Endothelial cell of umbilical vein (primary cell): ENCODE results near the gene C13orf46. TPM values are rescaled to one million over a fixed set of nuclear protein-coding genes. Genes with fewer than 3 reads are reported as not detected.

ENCODE experiments used
- BruUV-seq: library from RNA; stranded (reverse); fragments of 400-500 nt; replicated peaks from 2 replicates; lab custom pipeline; 2021; lab: Mats Ljungman, UMichigan
- CTCF ChIA-PET: fragments of 300-600, 350-600 bp; sonication (Branson Sonifier 250); formaldehyde crosslinking; loops from one replicate; lab custom pipeline; 2021; ENCODE audit warnings: antibody characterized with exemption, inconsistent platforms; lab: Charles Lee
- POLR2A ChIA-PET: fragments of 300-600, 350-600 bp; sonication (Branson Sonifier 250); formaldehyde crosslinking; loops from one replicate; lab custom pipeline; 2021; ENCODE audit warnings: antibody characterized with exemption, inconsistent platforms; lab: Charles Lee
- DNase-seq: peaks from one replicate; pipeline ENCODE4 v3.0.0-alpha.2; 2011; ENCODE audit warnings: low read depth, low spot score
- FAIRE-seq: peaks from 2 replicates; lab custom pipeline; 2011; peaks lifted over from hg19 to GRCh38; lab: Jason Lieb, UNC
- H2AFZ ChIP-seq: 2 replicates; pipeline ENCODE4 v1.6.0; 2012; ENCODE audit warnings: low read depth, low read length, control low read depth, inconsistent platforms
- H3K27ac ChIP-seq: 2 replicates; pipeline ENCODE4 v1.5.1; 2011; ENCODE audit warnings: low read depth, mild to moderate bottlenecking, control low read depth, low read length, moderate library complexity; ENCODE audit not compliant: insufficient read depth
- H3K27me3 ChIP-seq, 2 experiments: 2 replicates each; pipeline versions ENCODE4 v1.6.0 to v1.6.1; 2011; ENCODE audit warnings: low read length in 2 of 2, mixed read lengths in 1 of 2; ENCODE audit not compliant: control insufficient read depth in 2 of 2, insufficient read depth in 2 of 2
- H3K36me3 ChIP-seq, 2 experiments: 2 replicates in 1 of 2; 3 replicates in 1 of 2; pipeline ENCODE4 v1.5.1; 2011; ENCODE audit warnings: low read length in 2 of 2, mild to moderate bottlenecking in 1 of 2, moderate library complexity in 1 of 2; ENCODE audit not compliant: control insufficient read depth in 2 of 2, insufficient read depth in 2 of 2; ENCODE audit errors: extremely low read depth in 1 of 2
- H3K4me1 ChIP-seq: 3 replicates; pipeline ENCODE4 v1.5.1; 2011; ENCODE audit warnings: mild to moderate bottlenecking, low read length; ENCODE audit not compliant: control insufficient read depth, insufficient read depth; ENCODE audit errors: extremely low read depth
- H3K4me2 ChIP-seq: 2 replicates; pipeline ENCODE4 v1.6.1; 2011; ENCODE audit warnings: low read length, control low read depth, mixed read lengths; ENCODE audit not compliant: insufficient read depth
- H3K4me3 ChIP-seq, 3 experiments: fragments of 200-600 bp in 1 of 3; sonication (generic), shearing (Covaris generic) in 1 of 3; replicated peaks in 1 of 3; 2 replicates each; pipeline ENCODE4 v1.5.1; 2011 to 2016; ENCODE audit warnings: control low read depth in 3 of 3, low read length in 3 of 3, mild to moderate bottlenecking in 2 of 3, inconsistent platforms in 1 of 3, low read depth in 1 of 3, moderate library complexity in 1 of 3; ENCODE audit not compliant: insufficient read depth in 1 of 3
- H3K79me2 ChIP-seq: 2 replicates; pipeline ENCODE4 v1.6.0; 2012; ENCODE audit warnings: low read length, inconsistent platforms; ENCODE audit not compliant: control insufficient read depth, insufficient read depth
- H3K9ac ChIP-seq: replicated peaks from 2 replicates; pipeline ENCODE3; 2011; ENCODE audit warnings: low read length, control low read depth; ENCODE audit not compliant: insufficient read depth; ENCODE audit errors: extremely low read depth
- H3K9me1 ChIP-seq: replicated peaks from 3 replicates; pipeline ENCODE4 v1.6.0; 2011; ENCODE audit warnings: mild to moderate bottlenecking, low read length; ENCODE audit not compliant: control insufficient read depth, insufficient read depth; ENCODE audit errors: extremely low read depth
- H3K9me3 ChIP-seq: replicated peaks from 2 replicates; pipeline ENCODE4 v1.5.1; 2012; ENCODE audit warnings: low read length, inconsistent platforms; ENCODE audit not compliant: control insufficient read depth, insufficient read depth
- H4K20me1 ChIP-seq: replicated peaks from 2 replicates; pipeline ENCODE3; 2011; ENCODE audit warnings: mild to moderate bottlenecking, low read length; ENCODE audit not compliant: control insufficient read depth, insufficient read depth; ENCODE audit errors: extremely low read depth
- CTCF ChIP-seq, 2 donors: IDR thresholded peaks; 1 replicate in 1 of 2; 2 replicates in 1 of 2; pipeline ENCODE4 v1.5.1; 2011; ENCODE audit warnings: low read length in 2 of 2, mild to moderate bottlenecking in 2 of 2, moderate library complexity in 2 of 2, control low read depth in 1 of 2, inconsistent platforms in 1 of 2, low read depth in 1 of 2; ENCODE audit not compliant: insufficient read depth in 1 of 2; ENCODE audit errors: extremely low read depth in 1 of 2
- EZH2 ChIP-seq: IDR thresholded peaks from 2 replicates; pipeline ENCODE4 v1.6.1; 2012; ENCODE audit warnings: borderline replicate concordance, low read depth, mild to moderate bottlenecking, moderate library complexity, low read length, inconsistent platforms; ENCODE audit not compliant: severe bottlenecking
- FOS ChIP-seq: IDR thresholded peaks from 2 replicates; pipeline ENCODE4 v1.6.1; 2011; ENCODE audit warnings: mild to moderate bottlenecking, low read length, moderate library complexity, borderline replicate concordance; ENCODE audit not compliant: insufficient read depth
- GATA2 ChIP-seq: IDR thresholded peaks from 2 replicates; pipeline ENCODE4 v1.7.0; 2011; ENCODE audit warnings: low read depth, mild to moderate bottlenecking, moderate library complexity, mixed read lengths, low read length; ENCODE audit not compliant: insufficient read length, insufficient read depth
- JUN ChIP-seq: IDR thresholded peaks from 2 replicates; pipeline ENCODE4 v1.6.1; 2011; ENCODE audit warnings: borderline replicate concordance, low read depth; ENCODE audit not compliant: insufficient read length, insufficient read depth
- MAX ChIP-seq: IDR thresholded peaks from 2 replicates; pipeline ENCODE4 v1.6.1; 2011; ENCODE audit not compliant: insufficient read depth, insufficient read length
- MYC ChIP-seq: IDR thresholded peaks from one replicate; pipeline ENCODE4 v1.6.1; 2011; ENCODE audit warnings: mild to moderate bottlenecking, low read depth, low read length
- POLR2A ChIP-seq: IDR thresholded peaks from 2 replicates; pipeline ENCODE4 v1.6.1; 2012; ENCODE audit warnings: low read depth, mild to moderate bottlenecking, control low read depth, low read length
- POLR2AphosphoS5 ChIP-seq: IDR thresholded peaks from 2 replicates; pipeline ENCODE4 v1.6.1; 2012; ENCODE audit warnings: low read depth, mild to moderate bottlenecking, control low read depth, low read length, moderate library complexity; ENCODE audit not compliant: insufficient read depth
- dilution Hi-C: fragments of 300-500 bp; cut with MboI; formaldehyde crosslinking; loops from one replicate; pipeline ENCODE4 v1.15.0; 2019; ENCODE audit warnings: low sequenced_read_pairs; ENCODE audit not compliant: extremely low pct_ligation_motif_present
- intact Hi-C: fragments of 100-400 bp; cut with micrococcal nuclease; formaldehyde crosslinking; loops from one replicate; pipeline ENCODE4 v1.10.0; 2022
- polyA plus RNA-seq, 4 experiments: library from polyadenylated mRNA; depleted of rRNA in 3 of 4; stranded (reverse) in 3 of 4; unstranded in 1 of 4; fragments of >200 nt; gene quantifications; 2 replicates each; pipeline versions ENCODE4 v1.2.1 to v1.2.3, GENCODE V29; 2011 to 2012; ENCODE audit warnings: missing spikeins in 1 of 4
- total RNA-seq: library from RNA; stranded (reverse); gene quantifications from 2 replicates; pipeline ENCODE4 v1.2.3, GENCODE V29; 2021

C13orf46 gene
- total and polyA plus RNA-seq, 2 donors (not counting 3 experiments of a cell fraction or from before 2014, with no cell fraction given), result 1.3 to 1.7 TPM

GRCh38 chr13:114017028-114017630 lies 43.3 kb upstream of the C13orf46 start:
- CTCF ChIA-PET, result interaction anchor here (1.0 to 1.2 kb wide), 2 partner anchors 109 to 209 kb away, joined by 3 to 4 read pairs; no protein-coding TSS in a partner anchor
- Histone ChIP-seq H3K27me3 (no peaks in the 10 kb centered on the region), H3K27ac (no peak overlapping the region), H4K20me1 (no peaks in the 10 kb centered on the region), H3K4me3 (no peak overlapping the region), H3K9me1 (no peaks in the 10 kb centered on the region), H3K9me3 (no peaks in the 10 kb centered on the region), H2AFZ (no peak overlapping the region), H3K4me1 (no peaks in the 10 kb centered on the region), H3K36me3 (peaks cover 10 to 60% of the 10 kb centered on the region in 2 experiments), H3K79me2 (no peaks in the 10 kb centered on the region), H3K9ac (no peak overlapping the region), H3K4me2 (no peak overlapping the region)
- FAIRE-seq (no peak), DNase-seq (no peak)
- intact Hi-C loops (no loop called here), dilution Hi-C loops (no loop called here)
- BruUV-seq, result no TSS peak
- POLR2A ChIA-PET, result no interaction called here
- TF ChIP-seq EZH2 (no peak), CTCF (IDR thresholded peaks at IDR 0.05; ENCODE audit: extremely low read depth in 1 of 2, insufficient read depth in 1 of 2, low read depth in 1 of 2, low read length in 2 of 2) (peak; percentile 16 to 19)

GRCh38 chr13:114016321-114017027 lies 42.6 kb upstream of the C13orf46 start:
- intact Hi-C loops, result no loop called here
- Histone ChIP-seq H3K27ac (no peak overlapping the region), H3K4me1 (no peaks in the 10 kb centered on the region), H3K9me1 (no peaks in the 10 kb centered on the region), H3K4me2 (no peak overlapping the region), H3K79me2 (no peaks in the 10 kb centered on the region), H2AFZ (no peak overlapping the region), H3K9ac (no peak overlapping the region), H3K4me3 (no peak overlapping the region), H3K27me3 (no peaks in the 10 kb centered on the region), H3K36me3 (peaks cover 10 to 64% of the 10 kb centered on the region in 2 experiments), H4K20me1 (no peaks in the 10 kb centered on the region), H3K9me3 (no peaks in the 10 kb centered on the region)
- POLR2A ChIA-PET, result no interaction called here
- no TSS peak for BruUV-seq
- FAIRE-seq (no peak), DNase-seq (no peak)
- TF ChIP-seq EZH2 (no peak), MYC (no peak), FOS (no peak), MAX (no peak), CTCF (IDR thresholded peaks at IDR 0.05; ENCODE audit: extremely low read depth in 1 of 2, insufficient read depth in 1 of 2, low read depth in 1 of 2, low read length in 2 of 2) (no peak), POLR2AphosphoS5 (no peak), POLR2A (no peak), JUN (no peak), GATA2 (no peak)
- CTCF ChIA-PET, result interaction anchor here (1.0 to 1.2 kb wide), 3 partner anchors 18 to 210 kb away, joined by 3 to 4 read pairs (median 3); no protein-coding TSS in a partner anchor
- dilution Hi-C loops, result no loop called here
